ENCODE measurements around the gene PRELID1.
"Not testable (repeated sequence)": the region's sequence is repeated elsewhere in the genome, so short reads cannot be mapped to it uniquely, and the experiment has no call there.

PRELID1 gene

GRCh38 chr5:177300236-177300880 lies 3.2 kb upstream of the PRELID1 start:
- peak; percentile 35 for DNase-seq (ENCODE audit: low spot score)

DNA sequence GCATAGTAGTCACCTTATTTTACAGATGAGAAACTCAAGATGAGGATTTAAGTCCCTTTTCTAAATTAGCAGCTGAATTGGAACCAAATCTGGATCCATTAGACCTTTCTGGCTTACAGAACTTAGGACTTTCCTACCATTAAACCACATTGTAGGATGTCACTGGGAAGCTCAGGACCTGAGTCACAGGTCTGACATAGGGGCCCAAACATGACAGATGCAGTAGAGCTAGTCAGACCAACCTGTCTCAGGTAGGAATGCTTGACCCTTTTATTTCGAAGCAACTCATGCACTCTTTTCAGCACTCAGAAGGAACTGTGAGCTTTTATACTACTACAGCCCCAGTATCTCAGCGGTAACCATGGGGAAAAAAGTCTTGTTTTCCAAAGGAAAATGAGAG lies 2.6 kb upstream of the PRELID1 start:
- DNase-seq (ENCODE audit: low spot score), result no peak

DNA sequence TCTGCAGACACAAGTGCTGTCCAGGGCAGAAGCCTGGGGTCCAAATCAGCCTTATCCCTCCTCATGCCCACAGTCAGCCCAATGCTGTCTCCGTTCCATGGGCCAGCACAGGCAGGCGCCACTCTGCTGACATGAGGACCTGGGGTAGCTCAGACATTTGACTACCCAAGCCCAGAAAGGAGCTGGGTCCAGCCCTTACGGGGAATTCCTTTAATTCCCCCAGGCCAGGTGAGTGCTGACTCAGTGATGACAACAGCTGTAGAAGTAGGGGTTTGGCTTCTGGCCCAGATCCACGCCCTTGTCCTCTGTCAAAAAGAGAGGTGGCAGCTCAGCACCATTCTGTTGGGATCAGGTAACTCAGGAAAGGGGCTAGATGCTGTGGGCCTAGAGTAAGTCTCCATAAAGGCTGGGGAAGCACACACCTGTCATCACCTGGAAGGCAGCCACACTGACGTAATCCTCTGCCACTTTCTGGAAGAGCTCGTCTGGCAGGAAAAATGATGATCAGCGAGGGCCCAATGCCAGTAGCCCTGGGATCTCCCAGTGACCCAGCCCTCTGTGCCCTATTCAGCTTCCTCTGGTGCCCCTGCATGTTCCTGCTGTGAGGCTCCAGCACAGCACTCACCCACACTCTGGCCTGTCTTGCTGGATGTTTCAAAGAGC lies 2.0 kb upstream of the PRELID1 start:
- peak; percentile 64 for DNase-seq (ENCODE audit: low spot score)

- no peak for DNase-seq (ENCODE audit: low spot score)
Measured at GRCh38 chr5:177302354-177303110, 1.1 kb upstream of the PRELID1 start.

- no peak for DNase-seq (ENCODE audit: low spot score)
Measured at GRCh38 chr5:177303925-177304391, 359 bp downstream of the PRELID1 start.

- peak; percentile 47 for DNase-seq (ENCODE audit: low spot score)
Measured at GRCh38 chr5:177304392-177305119, 957 bp downstream of the PRELID1 start.

DNA sequence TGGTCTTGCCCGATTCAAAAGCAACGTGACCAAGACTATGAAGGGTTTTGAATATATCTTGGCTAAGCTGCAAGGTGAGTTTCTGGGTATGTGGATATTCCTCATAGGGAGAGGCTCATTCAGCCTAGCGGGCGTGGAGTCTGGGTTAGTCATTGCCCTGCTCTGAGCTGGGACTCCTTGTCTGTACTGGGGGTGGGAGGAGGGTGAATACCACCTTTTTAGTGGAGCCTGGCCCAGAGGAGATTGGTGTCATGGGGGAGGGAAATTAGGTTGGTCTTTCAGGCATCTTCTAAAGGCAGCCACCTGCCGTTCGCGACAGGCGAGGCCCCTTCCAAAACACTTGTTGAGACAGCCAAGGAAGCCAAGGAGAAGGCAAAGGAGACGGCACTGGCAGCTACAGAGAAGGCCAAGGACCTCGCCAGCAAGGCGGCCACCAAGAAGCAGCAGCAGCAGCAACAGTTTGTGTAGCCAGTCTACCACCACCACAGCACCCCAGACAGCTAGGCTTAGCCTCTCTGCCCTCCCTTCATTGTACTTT lies 2.6 kb downstream of the PRELID1 start:
- DNase-seq (ENCODE audit: low spot score), result not testable (repeated sequence)

- DNase-seq (ENCODE audit: low spot score), result no peak
Measured at GRCh38 chr5:177306674-177307543, 3.3 kb downstream of the PRELID1 start.

DNA sequence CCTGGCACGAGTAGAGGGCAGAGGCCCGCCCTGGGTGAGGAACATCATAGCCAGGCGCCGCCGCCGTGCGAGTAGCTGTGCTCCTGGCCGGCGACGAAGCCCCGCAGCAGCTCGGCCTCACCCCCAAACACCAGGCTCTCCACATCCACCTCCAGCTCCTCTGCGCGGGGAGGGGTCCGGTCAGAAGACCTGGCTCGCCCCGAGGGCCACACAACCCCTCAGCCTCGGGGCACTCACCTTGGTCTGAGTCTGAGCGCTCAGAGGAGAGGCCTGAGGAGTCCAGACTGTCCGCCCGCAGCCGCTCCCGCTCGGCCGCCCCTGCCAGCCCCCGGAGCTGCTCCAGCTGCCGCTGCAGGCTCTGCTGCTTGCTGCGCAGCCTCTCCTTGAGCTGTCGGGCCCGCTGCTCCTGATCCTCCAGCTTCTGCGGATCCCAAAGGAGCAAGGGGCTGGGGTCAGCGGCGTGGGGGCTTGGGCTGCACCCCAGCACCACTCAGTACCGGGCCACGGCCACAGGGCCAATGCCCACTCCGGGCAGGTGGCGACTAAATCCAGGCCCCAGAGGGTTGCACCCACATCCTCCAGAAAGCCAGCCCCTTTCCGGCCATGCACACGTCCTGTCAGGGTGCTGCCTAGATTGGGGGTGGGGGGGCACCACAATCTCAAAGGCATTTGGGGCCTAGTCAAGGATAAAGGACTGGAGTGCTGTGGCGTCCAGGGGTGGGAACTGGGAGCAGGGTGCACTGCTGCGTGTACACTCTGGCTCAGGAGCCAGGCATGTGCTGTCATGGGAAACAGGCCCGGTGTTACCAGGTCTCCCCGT lies 4.2 kb downstream of the PRELID1 start:
- DNase-seq (ENCODE audit: low spot score), result no peak

GRCh38 chr5:177308740-177309139 lies 5.1 kb downstream of the PRELID1 start:
- no peak for DNase-seq (ENCODE audit: low spot score)

GRCh38 chr5:177309351-177310191 lies 6.0 kb downstream of the PRELID1 start:
- peak; percentile 84 for DNase-seq (ENCODE audit: low spot score)

- no peak for DNase-seq (ENCODE audit: low spot score)
Measured at GRCh38 chr5:177310332-177310731, 6.7 kb downstream of the PRELID1 start.

DNA sequence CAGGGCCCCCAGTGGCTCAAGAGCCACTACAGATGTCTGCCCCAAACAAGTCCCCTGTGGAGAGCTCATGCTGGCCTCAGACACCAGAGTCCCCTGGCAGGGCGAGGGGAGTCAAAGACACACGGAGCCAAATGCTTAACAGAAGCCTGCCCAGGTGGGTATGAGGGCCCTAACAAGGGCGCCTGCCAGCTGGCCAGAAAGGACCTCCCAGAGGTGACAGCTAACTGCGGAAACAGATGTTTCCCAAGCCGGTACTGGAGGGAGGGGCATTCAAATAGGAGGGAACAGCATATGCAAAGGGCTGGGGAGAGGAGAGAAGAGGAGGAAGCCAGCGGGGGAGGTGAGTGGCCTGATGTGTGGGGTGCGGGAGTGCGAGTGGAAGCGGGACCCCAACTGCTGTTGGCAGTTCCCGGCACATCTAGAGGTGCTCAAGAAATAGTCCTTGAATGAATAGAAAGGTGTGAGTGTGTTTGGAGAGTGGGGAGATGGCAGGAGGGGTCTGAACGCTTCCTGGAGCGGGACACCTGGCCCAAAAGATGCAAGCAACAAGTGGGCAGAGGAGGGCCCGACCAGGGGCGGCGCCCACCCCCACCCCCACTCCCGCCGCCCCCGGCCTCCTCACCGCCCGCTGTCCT lies 7.3 kb downstream of the PRELID1 start:
- peak; percentile 58 for DNase-seq (ENCODE audit: low spot score)

GRCh38 chr5:177311392-177311722 lies 7.8 kb downstream of the PRELID1 start:
- peak; percentile 23 for DNase-seq (ENCODE audit: low spot score)

- DNase-seq (ENCODE audit: low spot score), result peak; percentile 99
Measured at GRCh38 chr5:177311723-177312648, 8.4 kb downstream of the PRELID1 start, which contains the start of gene MXD3. Gene MXD3 (minus strand): TSS chr5:177311898. CDS start chr5:177311830, 68 bp downstream.

GRCh38 chr5:177312649-177313181 lies 9.1 kb downstream of the PRELID1 start:
- DNase-seq (ENCODE audit: low spot score), result peak; percentile 87

- no peak for DNase-seq (ENCODE audit: low spot score)
Measured at GRCh38 chr5:177313561-177314259, 10.1 kb downstream of the PRELID1 start.
